ENCODE measurements around the gene PLCD1.
"Not testable (repeated sequence)": the region's sequence is repeated elsewhere in the genome, so short reads cannot be mapped to it uniquely, and the experiment has no call there.

PLCD1 gene

DNA sequence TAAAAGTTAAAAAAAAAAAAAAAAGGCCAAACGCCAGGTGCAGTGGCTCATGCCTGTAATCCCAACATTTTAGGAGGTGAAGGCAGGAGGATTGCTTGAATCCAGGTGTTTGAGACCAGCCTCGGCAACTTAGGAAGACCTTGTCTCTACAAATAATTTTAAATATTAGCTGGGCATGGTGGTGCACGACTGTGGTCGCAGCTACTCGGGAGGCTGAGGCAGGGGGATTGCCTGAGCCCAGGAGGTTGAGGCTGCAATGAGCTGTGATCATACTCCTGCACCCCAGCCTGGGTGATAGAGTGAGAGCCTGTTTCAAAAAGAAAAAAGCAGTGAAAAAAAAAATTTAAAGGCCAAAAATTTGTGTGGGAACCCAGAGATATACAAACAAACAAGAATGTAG is 6.8 kb upstream of the PLCD1 start:
- no peak for DNase-seq

DNA sequence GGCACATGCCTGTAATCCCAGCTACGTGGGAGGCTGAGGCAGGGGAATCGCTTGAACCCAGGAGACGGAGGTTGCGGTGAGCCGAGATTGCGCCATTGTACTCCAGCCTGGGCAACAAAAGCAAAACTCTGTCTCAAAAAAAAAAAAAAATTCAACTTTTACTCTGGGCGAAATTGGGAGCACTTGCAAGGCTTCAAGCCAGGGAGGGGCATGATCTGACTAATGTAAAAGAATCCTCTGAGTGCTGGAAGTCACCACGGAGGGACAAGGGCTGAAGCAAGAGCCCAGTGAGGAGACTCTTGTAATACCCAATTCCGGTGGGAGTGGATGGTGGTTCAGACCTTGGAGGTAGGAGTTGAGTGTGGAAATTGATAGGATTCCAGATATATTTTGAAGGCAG is 4.9 kb upstream of the PLCD1 start:
- DNase-seq, result not testable (repeated sequence)

GRCh38 chr3:38033586-38033985 is 4.1 kb upstream of the PLCD1 start:
- not testable (repeated sequence) for DNase-seq

GRCh38 chr3:38032328-38032865 is 3.0 kb upstream of the PLCD1 start:
- no peak for DNase-seq

DNA sequence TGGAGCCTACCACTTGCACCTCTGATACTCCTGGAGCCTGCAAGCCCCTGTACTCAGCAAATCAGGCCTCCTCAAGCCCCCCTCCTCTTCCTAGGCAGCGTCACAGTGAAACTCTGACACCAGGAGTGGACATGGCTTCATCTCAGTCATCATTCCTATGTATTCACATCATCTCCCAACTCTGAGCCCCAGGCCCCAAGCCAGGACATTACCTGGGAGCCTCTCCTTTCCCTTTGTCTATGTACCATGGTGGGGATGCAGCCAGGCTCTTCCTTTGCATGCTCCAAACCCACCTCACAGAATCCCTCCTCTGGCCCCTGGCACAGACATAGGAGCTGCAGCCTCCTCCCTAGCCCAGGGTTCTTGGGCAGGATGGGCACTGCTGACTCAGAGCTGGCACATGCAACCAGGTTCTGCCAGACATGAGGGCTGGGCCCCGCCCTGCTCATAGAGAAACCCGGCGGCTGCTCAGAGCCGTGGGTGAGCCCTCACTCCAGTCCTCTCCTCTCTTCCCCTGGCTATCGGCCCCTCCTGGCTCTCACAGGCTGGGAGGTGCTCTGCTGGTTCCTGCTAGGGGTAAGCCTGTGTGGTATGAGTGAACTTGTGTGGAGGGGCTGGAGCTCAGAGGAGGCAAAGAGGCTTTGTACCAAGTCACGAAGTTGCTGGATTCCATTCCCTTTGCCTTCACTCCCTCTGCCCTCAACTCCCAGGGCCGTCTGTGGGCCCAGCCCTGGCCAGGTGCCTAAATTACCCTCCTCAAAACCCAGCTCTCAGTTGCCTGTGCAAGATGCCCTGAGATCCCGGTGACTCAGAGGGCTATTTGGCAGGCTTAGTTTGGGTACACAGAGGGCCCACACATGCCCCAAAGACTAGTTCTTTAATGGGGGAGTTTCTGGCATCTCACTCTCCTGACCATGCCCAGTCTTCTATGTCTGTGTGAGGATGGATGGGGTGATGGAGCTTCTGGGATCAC is 1.9 kb upstream of the PLCD1 start:
- DNase-seq, result peak; percentile 60

- DNase-seq, result no peak
Measured at GRCh38 chr3:38030126-38031021, 932 bp upstream of the PLCD1 start.

- DNase-seq, result no peak
Measured at GRCh38 chr3:38028621-38029361, 651 bp downstream of the PLCD1 start.

DNA sequence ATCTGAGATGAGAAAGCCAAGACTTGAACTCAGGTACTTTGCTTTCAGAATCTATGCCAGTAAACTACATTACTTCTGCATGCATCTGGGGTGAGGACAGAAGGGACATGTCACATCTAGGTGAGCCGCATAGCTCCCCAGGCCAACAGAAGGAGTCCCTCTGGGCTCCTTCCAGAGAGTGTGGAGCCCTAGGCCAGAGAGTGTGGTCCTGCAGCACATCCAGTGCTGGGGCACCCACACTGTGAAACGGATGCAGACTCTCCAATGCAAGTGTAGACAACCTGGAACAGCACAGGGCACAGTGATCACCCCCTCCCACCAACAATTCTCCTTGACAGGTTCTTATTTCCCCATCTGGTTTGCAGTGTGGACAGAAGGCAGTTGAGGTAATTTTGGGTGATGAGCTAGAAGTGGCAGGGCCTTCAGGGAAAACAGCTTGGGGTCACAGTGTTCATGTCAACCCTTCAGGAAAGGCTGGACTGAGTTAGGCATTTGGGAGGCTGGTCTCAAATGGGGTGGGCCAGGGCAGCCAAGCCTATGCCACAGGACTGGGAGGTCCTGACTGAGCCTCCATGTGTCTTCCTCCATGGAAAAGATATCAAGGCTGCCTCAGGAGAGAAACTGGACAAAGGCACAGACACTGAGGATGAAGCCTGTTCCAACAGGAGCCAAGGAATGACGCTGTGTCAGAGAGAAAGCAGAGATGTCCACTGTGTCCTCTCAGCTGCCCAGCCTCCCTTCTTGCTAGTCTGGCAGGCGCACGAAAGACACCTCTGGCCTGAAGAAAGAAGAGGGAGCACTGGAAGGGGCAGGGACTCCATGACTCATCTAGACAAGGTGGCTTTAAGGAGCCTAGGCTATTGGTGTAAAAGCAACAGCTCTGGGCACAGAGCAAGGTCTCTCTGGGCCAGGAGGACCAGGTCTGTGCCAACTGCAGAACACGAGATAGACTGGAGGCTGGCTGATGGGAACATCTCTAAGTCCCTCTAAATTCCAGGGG is 1.7 kb downstream of the PLCD1 start:
- DNase-seq, result no peak

DNA sequence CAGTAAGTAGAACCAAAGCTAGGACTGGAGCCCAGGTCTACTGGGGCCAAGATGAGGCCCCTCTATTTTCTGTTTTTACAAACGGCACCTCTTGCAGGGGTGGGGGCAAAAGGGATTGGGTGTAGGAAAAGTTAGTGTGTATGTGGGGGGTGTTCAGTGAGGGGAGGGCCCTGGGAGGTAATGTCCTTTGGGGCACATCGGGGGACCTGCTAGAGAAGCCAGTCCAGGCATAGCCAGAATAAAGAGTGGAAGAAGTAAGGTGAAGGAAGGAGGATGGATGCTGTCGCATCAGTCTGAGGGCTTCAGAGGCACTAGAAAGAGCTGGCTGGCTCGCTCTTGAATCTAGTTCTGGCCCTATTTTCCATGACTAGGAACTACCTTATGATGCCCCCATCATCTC is 2.6 kb downstream of the PLCD1 start:
- no peak for DNase-seq

DNA sequence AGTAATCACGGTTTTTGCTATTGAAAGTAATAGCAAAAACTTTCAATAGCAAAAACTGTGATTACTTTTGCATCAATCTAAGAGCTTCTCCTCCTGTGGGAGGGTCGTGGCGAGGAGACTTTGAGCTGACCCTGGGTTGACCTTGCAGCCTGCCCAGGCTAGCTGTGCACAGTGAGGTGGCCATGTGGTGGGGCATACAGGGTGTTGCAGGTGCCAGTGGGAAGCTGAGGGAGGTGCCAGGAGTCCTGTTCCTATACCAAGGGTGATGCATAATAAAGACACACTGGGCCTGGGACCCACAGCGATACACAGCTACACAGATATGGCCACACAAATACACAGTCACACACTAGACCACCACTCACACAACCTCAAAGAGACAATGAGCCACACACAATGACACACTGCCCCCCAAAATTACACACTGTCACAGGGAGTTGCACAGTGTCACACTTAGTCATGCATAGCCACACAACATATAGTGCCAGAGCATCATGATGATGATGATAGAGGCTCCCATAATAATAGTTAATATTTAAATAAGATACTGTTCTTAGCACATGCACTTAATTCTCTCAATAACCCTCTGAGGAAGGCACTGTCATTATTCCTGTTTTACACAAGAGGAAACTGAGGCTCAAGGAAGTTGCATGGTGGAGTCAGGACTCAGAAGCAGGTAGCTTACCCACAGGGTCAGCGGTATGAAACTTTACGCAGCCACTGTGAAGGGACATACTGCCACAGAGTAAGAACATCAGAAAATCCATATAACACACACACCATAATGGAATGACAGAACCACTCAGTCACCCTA is 6.3 kb downstream of the PLCD1 start:
- no peak for DNase-seq

DNA sequence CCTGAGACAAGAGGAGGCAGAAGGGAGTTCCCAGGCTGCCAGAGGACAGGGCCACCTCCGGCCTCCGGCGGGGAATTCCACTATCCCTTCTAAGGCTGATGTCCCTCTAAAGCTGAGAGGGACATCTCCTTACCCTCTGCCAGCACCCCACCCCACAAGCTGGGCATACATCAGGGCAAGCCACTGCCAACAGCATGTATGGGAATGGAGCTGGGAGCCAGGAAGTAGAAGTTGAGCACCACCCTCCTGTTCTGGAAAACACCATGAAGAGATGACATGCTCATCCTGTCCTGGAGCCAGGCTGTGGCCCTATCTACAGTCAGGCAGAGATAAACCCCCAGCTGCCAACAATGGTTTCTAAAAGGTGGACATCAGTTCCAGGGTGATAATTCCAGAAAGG is 7.1 kb downstream of the PLCD1 start:
- no peak for DNase-seq

- no peak for DNase-seq
Measured at GRCh38 chr3:38021196-38021595, 8.2 kb downstream of the PLCD1 start.

DNA sequence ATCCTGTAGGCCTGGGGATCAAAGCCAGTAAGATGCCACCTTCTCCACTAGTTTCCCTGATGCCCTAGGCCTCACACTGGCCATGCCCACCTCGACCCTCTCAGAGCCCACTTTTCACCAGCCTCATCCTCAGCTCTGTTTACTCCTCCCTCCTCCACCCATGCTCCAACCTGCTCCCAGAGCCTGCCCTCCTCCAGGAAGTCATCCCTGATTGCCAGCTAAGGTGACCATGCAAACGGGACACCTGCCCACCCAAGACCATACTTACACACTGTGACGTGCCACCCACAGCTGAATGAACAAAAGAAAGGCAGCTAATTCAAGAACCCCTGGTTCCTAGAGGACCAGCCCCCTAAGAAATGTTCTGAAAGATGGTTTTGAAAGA is 9.1 kb downstream of the PLCD1 start:
- no peak for DNase-seq

- no peak for DNase-seq
Measured at GRCh38 chr3:38019658-38020341, 9.6 kb downstream of the PLCD1 start.

DNA sequence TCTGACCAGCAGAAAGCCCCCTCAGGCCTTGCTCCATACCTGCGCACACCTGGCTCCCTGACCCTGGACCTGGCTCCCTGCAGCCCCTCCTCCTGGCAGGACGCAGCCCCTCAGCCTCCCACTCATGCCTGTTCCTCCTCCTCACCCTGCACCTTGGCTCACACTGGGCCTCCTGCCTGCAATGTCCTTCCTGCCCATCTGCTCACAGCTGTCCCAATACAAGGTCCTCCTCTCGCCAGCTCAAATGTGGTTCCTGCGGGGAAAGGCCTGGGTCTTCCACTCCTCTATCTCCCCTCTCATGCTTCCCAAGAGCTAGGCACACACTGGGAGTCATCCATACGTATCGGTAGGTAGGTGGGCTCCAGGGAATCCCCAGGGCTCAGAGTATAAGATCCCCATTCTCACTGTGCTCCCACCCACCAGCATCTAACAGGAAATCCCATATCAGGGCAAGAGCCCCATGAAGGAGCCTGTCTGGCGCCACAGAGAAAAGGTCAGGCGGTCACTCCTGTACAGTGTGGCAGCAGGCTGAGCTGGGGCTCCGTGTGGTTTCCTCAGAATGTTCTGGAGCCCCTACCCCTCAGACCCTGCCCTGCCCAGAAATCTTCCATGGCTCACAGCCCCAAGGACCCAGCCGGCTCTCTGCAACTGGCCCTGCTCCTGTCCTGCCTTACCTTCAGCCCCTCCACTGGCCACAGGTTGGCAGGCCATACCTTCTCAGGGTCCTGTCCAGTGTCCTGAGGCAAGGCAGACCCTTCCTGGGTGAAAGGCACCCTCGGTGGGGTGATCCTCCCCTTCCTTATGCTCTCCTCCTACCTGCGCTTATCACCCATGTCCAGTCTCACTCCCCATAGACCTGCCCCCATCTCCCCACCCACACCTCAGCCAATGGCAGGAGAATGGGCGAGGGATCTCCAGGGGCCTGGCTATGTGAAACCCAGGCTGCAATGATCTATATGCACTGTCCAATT is 10.9 kb downstream of the PLCD1 start:
- no peak for DNase-seq

- no peak for DNase-seq
Measured at GRCh38 chr3:38017445-38018295, 11.8 kb downstream of the PLCD1 start.

GRCh38 chr3:38016847-38017444 is 12.5 kb downstream of the PLCD1 start:
- DNase-seq, result no peak

Data from activated effector memory CD4-positive, alpha-beta T cell treated with Interleukin-2 at 50 U/mL for 16 hours (primary cell).